SH-SY5Y (cell line): ENCODE data around the gene GTF2B.

Experiments used
- GATA2 ChIP-seq: IDR thresholded peaks from 2 replicates; pipeline ENCODE4 v1.6.1; 2011; ENCODE audit warnings: mild to moderate bottlenecking, low read depth, low read length
- GATA3 ChIP-seq: IDR thresholded peaks from 2 replicates; pipeline ENCODE4 v1.6.1; 2011; ENCODE audit warnings: low read depth, mild to moderate bottlenecking, low read length, moderate library complexity

The GTF2B gene

GRCh38 chr1:88891318-88891950 is at the start of gene GTF2B:
GTF2B (minus strand) TSS chr1:88891567; CDS start chr1:88891499, 68 bp downstream.
- no peak for TF ChIP-seq GATA2
- no peak for TF ChIP-seq GATA3

- no peak for TF ChIP-seq GATA2
- no peak for TF ChIP-seq GATA3
Observed at GRCh38 chr1:88936760-88937342, 45.5 kb upstream of the GTF2B start.

- TF ChIP-seq GATA3 = no peak
- TF ChIP-seq GATA2 = no peak
Observed at GRCh38 chr1:88936223-88936523, 44.8 kb upstream of the GTF2B start.

- TF ChIP-seq GATA3 = no peak
- no peak for TF ChIP-seq GATA2
Observed at GRCh38 chr1:88935522-88936222, 44.3 kb upstream of the GTF2B start.

- TF ChIP-seq GATA3 (no peak), GATA2 (no peak)
Observed at GRCh38 chr1:88923224-88923623, 31.9 kb upstream of the GTF2B start.

GRCh38 chr1:88922214-88922613 is 30.8 kb upstream of the GTF2B start:
- TF ChIP-seq GATA3 (no peak), GATA2 (no peak)

- TF ChIP-seq GATA3 = no peak
- no peak for TF ChIP-seq GATA2
Observed at GRCh38 chr1:88920845-88921244, 29.5 kb upstream of the GTF2B start.

GRCh38 chr1:88917321-88918025 is 26.1 kb upstream of the GTF2B start:
- no peak for TF ChIP-seq GATA2
- TF ChIP-seq GATA3 = no peak

GRCh38 chr1:88916883-88917282 is 25.5 kb upstream of the GTF2B start:
- TF ChIP-seq GATA2 = no peak
- no peak for TF ChIP-seq GATA3

GRCh38 chr1:88911161-88911560 is 19.8 kb upstream of the GTF2B start:
- no peak for TF ChIP-seq GATA3
- TF ChIP-seq GATA2 = no peak

- TF ChIP-seq GATA2 (no peak), GATA3 (no peak)
Observed at GRCh38 chr1:88910401-88910800, 19.0 kb upstream of the GTF2B start.

- TF ChIP-seq GATA3 (no peak), GATA2 (no peak)
Observed at GRCh38 chr1:88900883-88901282, 9.5 kb upstream of the GTF2B start.

- TF ChIP-seq GATA2 (no peak), GATA3 (no peak)
Observed at GRCh38 chr1:88897070-88897730, 5.8 kb upstream of the GTF2B start.

GRCh38 chr1:88892357-88892877 is 1.1 kb upstream of the GTF2B start:
- no peak for TF ChIP-seq GATA2
- TF ChIP-seq GATA3 = no peak

GRCh38 chr1:88891951-88892340 is 579 bp upstream of the GTF2B start:
- no peak for TF ChIP-seq GATA3
- TF ChIP-seq GATA2 = no peak
